NK-92 (cell line): ENCODE measurements around the gene FRS2.

Experiments used
- DNase-seq: peaks from one replicate; lab custom pipeline; 2025; ENCODE audit not compliant: unreplicated experiment; lab: John Stamatoyannopoulos, UW

Gene FRS2

GRCh38 chr12:69459477-69459876 lies 10.7 kb upstream of the FRS2 start:
- no peak for DNase-seq

- no peak for DNase-seq
Observed at GRCh38 chr12:69464428-69464827, 5.8 kb upstream of the FRS2 start.

DNA sequence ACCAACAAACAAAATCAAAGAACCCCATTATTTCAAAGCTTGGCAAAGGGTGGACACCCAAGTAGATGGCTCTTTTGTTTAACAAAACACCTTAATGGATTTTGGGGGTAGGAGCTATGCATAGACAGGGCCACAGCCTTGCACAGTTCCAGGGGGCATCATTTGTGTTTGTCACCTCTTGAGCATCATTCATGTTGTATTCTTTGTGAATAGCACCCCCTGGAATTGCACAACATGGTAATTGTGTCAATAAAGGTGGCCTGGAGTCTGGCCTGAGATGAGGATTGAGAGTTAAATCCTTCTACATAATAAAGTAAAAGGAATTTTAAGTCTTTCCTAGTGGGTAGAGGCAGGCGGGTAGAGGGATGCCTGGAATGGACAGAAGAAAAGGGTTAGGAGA lies 3.3 kb upstream of the FRS2 start:
- DNase-seq: no peak

GRCh38 chr12:69467366-69467765 lies 2.8 kb upstream of the FRS2 start:
- no peak for DNase-seq

DNA sequence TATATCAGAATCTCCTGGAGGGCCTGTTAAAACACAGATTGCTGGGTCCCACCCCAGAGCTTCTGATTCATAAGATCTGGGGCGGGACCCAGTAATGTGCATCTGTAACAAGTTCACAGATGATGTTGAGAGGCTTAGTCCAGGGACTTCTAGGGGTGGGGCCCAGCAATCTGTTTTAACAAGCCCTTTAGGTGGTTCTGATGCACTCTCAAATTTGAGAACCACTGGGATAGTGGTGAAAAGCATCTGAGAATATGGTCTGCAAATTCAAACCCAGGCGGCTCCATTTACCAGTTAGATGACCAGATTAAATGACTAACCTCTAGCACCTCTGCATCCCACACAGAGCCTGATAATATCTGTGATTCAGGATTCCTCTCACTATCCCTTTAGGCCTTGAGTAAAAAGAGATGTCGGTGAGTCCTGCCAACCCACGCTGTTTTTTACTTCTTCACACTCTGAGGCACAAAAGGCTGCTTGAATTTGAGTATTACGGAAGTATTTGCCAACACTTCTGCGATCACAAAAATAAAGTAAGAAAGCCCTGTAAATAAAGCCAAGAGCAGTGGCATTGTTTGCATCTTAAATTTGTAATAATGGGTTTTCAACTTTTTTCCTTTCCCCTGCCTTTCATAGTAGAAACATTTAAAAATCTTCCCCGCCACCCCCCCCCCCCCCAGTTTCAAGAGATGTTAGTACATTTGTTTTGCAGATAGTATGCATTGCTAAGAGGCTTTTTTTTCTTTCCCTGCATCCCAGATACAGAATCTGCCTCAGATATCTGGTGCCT lies 1.8 kb upstream of the FRS2 start:
- no peak for DNase-seq

- no peak for DNase-seq
Observed at GRCh38 chr12:69469854-69470188, 367 bp upstream of the FRS2 start.

- DNase-seq: no peak
Observed at GRCh38 chr12:69471076-69471430, 865 bp downstream of the FRS2 start.

DNA sequence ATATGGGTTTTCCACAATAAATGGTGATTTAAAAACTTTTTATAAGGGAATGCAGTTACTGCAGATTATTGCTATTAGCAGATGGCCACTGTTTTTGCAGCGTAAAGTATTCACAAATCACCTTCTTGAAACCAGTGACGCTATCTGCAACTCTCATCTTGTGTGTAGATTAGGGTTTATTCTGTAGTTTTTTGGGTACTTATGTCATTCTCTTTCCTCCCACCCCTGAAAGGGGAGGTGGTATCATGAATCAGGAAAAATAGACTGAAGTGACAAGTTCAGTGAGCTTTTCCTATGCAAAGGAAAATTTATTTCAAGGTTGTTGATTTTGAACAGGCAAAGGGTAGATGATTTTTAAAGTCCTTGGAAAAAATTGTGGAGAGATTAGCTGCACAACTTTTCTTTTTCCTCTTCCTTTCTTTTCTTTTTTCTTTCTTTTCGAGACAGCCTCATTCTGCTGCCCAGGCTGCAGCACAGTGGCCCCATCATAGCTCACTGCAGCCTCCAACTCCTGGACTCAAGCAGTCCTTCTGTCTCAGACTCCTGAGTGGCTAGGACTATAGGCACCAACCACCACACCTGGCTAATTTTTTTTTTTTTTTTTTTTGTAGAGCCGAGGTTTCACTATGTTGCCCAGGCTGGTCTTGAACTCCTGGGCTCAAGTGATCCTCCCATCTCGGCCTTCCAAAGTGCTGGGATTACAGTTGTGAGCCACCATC lies 1.6 kb downstream of the FRS2 start:
- no peak for DNase-seq

- DNase-seq: no peak
Observed at GRCh38 chr12:69473262-69473661, 3.1 kb downstream of the FRS2 start.

DNA sequence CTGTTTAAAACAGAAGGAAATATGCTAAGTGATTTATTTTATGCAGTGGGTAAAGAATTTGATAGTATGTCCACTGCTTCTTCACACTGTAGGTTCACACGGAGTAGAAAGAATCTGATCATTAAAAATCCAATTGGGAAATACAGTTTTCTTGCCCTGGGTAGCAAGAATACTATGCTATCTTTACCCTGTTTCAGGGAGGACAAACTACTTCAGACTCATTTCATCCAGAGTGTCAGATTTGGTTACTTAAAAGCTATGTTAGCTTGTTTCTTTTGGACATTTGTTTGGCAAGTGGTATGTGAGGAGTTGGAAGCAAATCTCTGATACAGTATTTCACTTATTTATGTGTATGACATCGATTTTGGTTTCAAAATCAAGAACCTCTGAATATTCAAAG lies 4.3 kb downstream of the FRS2 start:
- no peak for DNase-seq

- no peak for DNase-seq
Observed at GRCh38 chr12:69475237-69475975, 5.2 kb downstream of the FRS2 start.

- DNase-seq: no peak
Observed at GRCh38 chr12:69476276-69477017, 6.3 kb downstream of the FRS2 start.

DNA sequence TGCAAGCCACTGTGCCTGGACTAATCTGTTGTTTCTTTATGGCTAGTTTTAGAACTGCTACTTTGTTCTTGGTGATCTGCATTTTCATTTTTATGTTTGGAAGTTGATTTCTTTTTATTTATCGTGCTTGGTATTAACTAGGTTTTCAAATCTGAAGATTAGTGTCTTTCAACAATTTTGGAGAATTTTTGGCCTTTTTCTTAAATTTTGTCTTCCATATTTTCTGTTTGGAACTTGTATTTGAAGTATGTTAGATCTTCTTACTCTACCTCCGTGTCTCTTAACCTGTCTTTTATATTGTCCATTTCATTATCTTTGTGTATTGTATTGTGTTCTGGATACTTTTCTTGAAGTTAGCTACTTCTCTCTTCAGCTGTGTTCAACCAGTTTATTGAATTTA lies 9.5 kb downstream of the FRS2 start:
- no peak for DNase-seq

- DNase-seq: no peak
Observed at GRCh38 chr12:69480698-69481097, 10.5 kb downstream of the FRS2 start.

DNA sequence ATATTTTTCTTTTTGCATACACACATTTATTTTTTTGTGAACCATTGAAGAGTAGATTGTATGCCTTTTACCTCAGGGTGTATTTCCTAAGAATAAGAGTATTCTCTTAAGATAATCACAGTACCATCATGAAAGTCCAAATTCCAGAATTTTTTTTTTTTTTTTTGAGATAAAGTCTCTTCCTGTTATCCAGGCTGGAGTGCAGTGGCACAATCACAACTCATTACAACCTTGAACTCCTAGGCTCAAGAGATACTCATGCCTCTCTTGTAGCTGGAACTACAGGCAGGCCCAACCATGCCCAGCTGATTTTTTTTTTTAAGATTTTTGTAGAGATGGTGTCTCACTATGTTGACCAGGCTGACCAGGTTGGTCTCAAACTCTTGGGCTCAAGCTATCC lies 10.9 kb downstream of the FRS2 start:
- no peak for DNase-seq

GRCh38 chr12:69483700-69484099 lies 13.5 kb downstream of the FRS2 start:
- DNase-seq: no peak

DNA sequence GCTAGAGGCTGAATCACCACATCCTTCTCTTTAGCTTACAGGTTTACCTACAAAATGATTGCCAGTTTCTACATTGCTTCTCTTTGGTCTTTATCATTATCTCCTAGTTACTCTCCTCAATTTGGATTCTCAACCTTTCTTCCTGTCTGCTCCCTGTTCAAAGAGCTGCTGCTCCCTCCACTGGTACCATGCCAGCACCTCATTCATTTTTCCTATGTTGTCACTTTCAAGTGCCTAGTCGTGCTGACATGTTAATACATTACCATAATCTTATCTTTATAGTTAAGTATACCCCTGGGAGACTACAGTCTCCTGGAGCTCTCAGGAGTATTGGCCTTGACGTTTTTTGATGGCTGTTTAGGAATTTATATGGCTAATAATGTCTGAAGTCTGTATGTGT lies 14.2 kb downstream of the FRS2 start:
- no peak for DNase-seq

GRCh38 chr12:69490920-69491643 lies 20.9 kb downstream of the FRS2 start:
- no peak for DNase-seq

DNA sequence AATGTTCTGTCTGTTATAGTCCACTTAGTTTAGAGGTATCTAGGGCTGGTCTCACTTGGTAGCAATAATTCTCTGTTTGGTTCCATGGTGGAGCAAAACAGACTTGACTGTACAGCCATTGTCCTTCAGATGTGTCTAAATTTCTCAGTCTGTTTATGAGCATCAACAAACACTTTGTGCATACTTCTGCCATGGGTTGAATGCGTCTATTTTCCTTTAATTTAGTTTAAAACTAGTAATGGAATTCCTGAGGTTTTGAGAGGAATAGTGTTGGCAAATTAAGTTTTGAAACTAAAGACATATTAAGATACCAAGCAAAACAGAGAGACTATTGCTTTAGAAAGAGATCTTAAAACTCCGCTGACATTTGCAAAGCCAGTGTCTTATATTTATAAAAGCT lies 22.6 kb downstream of the FRS2 start:
- no peak for DNase-seq

DNA sequence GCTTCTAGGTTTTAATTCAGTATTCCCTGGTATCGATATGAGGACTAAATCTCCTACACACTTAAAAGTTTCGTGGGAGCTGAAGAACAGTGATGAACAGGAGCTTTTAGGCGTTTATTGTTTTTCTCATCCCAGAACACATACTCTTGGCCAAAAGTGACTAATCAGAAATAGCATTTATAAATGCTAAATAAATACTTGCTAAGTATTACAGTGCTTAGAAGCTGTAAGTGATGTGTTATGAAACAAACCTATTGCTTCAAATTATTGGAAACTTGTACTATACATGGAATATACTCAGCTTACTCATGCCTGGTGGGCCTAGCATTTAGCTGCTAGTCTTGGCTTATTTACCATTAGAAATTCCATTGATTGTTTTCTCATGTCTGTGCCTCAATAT lies 24.9 kb downstream of the FRS2 start:
- no peak for DNase-seq
